SK-N-SH (cell line): ENCODE data around the gene ZP1.

Experiments
- POLR2AphosphoS5 ChIP-seq: IDR thresholded peaks from 2 replicates; pipeline ENCODE4 v1.6.1; 2012; ENCODE audit warnings: low read depth, low read length
- RFX5 ChIP-seq: IDR thresholded peaks from 2 replicates; pipeline ENCODE4 v1.6.1; 2012; ENCODE audit warnings: mild to moderate bottlenecking, improper control_type of control experiment, low read length

- TF ChIP-seq POLR2AphosphoS5 (no peak), RFX5 (no peak)
These were observed 48.0 kb downstream of the ZP1 start for GRCh38 chr11:60915248-60915914.
